Hindlimb muscle (tissue), 1 donor: ENCODE measurements around the gene SCD5. TPM values are rescaled to one million over a fixed set of nuclear protein-coding genes. Genes with fewer than 3 reads are reported as not detected.

Experiments used
- DNase-seq: peaks from one replicate; pipeline ENCODE4 v3.0.0-alpha.2; 2013
- polyA plus RNA-seq: library from polyadenylated mRNA; unstranded; fragments of 120-200 nt; gene quantifications from one replicate; pipeline ENCODE4 v1.2.1, GENCODE V29; 2013; ENCODE audit not compliant: insufficient read length

The SCD5 gene
- polyA plus RNA-seq, 1 donor = 9.9 TPM

DNA sequence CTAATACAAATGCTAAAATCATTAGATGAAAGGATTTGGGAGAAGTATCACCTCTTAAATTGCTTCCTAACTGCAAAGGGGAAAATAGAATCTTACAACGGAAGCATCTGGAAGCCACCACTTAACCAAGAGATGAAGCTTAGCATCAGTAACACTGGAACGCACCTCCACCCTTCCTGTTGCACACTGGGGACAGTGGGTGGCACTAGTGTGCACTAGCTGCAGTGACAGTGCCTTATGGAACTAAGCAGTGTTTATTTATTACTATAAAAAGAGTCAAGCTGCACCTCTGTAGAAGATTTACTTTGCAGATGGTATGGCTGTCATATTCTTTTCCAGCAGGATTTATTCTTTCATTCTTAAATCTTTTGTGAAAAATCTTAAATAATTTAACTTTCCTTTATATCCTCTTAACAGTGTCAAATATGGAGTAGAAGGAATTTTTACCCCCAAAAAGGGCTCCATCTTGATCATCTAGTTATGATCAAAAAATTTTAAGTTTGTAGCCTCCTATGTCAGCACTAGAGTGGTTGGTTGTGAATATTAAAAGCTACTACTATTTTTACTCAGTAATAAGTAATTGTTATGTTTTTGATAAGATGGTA, 76.7 kb downstream of the SCD5 start:
- no peak for DNase-seq

DNA sequence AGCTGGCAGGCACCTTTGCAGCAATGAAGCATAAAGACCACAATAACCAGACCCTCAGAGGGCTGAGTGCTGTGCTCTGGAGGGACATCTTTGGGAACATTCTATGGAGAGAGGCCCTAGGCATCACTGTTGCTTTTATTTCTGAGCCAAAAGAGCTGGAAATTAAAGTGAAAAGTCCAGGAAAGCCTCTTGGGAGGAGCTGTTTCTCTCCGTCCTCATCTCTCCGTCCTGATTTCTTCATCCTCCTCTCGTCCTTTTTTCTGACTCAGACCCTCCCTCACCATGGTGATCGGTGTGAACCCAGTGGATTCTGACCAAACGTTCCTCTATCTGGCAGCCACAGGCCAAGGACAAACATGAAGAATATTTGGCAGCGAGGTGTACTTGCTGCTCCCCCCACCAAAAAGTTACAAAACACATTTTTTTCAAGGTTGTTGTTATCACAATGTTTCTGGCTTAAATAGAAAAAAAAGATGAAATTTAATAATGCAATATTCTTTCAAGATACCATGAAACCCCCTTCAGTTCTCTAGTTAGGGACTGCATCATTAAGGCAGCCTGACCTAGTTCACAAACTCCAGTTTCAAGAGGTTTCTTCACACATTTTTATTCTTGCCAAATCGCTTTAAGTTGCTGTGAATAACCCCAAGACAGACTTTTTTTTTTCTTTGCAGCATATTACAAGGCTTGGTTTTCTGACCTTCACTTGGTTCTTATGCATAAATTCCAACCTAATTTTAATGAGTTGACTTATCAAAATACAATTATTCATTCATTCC, 80.2 kb downstream of the SCD5 start:
- no peak for DNase-seq

DNA sequence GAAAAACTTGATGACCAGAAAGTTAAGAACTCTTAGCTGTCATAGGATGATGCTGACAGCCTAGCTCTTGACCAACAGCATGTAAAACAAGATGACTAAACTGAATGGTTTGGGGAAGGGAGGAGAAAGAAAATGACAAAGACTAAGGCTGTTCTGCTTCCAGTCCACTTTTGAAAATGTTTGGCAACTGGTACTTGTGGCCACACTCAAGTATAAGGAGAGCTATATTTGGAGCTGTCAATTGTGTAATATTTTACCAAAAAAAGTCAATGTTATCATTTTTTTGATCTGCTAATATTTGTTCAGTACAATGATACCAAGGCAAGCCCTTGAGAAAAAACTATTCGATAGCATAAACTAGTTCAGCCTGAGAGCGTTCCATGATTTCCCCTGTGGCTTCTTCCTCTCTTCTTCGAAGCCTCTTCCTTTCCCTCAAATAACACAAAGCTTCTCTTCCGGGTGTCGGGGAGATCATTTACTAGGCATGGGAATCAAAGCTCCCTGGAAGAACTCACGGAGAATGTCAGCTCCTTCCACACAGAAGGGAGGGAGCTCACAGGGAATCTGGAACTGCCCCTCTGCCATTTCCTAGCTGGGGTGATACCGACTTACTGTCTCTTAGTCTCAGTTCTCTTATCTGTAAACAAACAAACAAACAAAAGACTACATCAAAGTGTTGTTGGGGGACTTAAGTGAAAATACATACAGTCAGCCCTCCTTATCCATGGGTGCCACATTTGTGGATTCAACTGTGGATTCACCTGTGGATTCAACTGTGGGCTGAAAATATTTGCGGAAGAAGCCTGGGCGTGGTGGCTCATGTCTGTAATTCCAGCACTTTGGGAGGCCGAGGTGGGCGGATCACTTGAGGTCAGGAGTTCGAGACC, 82.6 kb downstream of the SCD5 start:
- no peak for DNase-seq

DNA sequence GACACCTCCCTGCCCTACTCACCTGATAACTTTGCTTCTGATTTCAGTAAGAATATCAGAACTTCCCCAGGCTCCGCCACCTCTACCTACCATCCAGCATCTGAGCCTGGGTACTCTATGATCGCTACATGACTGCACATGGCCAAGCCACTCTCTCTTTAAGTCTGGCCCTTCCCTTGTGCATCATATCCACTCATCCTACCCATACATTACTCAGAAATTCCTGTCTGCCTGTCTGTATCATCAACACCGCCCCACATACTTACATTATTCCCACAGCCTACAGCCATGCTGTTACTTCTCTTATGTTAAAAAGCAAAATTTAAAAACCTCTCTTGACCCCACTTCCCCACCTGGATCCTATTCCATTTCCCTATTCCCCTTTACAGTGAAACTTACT, 84.7 kb downstream of the SCD5 start:
- no peak for DNase-seq

DNA sequence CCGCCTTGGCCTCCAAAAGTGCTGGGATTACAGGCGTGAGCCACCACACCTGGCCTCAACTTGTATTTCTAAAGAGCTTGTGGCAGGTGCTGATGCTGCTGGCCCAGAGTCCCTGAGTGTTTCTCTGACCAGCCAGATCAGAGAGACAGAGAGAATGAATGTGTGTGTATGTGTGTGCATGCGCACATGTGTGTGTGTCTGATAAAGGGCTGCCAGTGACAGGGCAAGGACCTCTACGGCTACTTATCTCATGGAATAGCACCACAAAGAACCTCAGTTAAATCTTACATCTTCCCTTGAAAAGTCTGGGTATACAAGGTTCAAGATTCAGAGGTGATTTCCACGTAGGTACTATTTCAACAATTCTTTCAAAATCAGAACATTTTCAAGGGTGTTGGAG, 86.0 kb downstream of the SCD5 start:
- DNase-seq = no peak

DNA sequence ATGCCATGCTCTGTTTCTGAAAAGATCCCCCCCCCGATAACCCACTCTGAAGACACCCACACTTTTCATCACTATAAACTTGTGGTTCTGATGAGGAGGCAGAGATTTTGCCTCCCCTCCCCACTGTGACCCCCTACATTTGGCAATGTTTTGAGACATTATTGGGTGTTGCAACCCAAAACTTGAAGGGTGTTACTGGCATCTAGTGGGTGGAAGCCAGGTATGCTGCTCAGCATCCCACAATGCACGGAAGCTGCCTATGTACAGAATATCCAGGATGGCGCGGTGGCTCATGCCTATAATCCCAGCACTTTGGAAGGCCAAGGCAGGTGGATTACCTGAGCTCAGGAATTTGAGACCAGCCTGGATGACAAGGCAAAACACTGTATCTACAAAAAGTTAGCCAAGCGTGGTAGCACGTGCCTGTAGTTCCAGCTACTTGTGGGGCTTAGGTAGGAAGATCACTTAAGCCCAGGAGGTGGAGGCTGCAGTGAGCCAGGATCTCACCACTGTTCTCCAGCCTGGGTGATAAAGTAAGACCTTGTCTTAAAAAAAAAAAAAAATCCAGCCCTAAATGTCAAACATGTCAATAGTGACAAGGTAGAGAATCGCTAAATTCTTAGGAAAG, 87.3 kb downstream of the SCD5 start:
- DNase-seq = no peak

DNA sequence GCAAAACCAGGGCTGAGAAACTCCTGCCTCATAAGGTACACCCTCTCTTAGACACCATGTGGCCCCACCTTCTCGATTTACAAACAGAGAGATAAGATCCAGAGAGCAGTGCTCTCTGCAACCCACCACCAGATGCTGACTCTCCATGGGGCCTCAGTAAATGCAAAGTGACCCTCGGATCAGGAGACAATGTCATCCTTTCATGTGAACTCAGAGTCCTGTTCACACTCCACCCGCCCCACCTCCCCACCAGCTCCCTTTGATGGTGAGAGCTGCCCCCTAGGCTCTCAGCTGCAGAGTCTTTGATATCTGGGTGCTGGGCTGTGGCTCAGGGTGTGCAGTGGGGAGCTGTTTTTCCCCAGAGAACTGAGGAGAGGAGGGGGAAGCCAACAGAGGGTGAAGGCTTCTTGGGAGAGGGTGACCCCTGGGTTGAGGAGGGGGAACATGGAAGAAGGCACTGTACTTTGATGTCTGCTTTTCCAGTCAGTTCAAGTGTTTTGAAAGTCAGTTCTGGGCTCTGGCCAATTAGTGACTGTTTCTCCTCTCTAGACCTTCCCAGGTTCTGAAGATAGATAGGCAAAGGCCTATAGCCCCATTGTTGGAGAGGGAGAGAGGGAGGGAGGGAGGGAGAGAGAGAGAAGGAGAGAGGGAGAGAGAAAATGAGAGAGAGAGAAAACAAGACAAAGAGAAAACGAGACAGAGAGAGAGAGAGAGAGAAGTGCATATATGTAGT, 88.2 kb downstream of the SCD5 start:
- DNase-seq = no peak

DNA sequence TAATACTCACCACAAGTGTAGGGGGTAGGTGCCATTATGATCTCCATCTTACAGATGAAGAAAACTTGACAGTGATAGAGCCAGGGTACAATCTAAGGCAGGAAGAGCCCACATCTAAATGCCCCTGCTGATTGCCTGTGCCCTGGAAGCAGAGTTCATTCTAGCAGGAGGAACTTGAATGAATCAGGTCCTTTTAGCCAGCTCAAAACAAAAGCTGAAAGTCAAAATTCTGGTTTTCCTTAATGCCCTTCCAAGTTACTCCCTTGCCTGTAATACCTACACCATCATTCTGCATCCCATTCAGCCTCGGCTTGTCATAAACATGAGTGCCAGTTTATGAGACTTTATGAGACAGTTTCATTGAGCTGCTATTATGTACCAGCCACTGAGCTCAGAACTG, 89.6 kb downstream of the SCD5 start:
- DNase-seq = no peak

DNA sequence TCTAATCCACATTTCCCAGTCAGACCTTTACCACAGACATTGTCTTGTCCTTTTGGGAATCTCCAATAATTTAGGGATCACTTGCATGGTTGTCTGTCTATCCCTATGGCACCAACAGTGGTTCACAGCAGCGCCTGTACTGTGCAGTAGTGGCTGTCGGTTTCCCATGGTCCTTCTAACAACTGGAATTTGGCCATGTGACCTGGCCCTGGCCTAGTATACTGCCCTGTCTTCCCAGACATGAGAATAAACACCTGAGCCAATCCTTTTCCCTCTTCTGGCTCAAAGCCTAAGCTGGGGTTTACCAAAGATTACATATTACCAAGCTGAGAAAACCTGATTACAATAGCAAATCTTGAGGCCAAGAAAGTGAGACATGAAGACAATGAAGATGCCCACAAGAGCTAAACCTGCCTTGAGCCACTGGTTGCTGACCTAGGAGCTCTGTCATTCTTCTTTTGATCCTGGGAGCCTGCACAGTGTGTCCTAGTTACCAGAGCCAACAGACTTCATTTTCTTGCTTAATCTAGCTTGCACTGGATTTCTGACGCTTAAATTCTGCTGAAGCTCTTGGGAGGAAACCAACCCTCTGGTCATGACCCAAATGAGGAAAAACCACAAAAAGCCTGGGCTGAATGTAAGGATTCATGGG, 92.1 kb downstream of the SCD5 start:
- DNase-seq = no peak

DNA sequence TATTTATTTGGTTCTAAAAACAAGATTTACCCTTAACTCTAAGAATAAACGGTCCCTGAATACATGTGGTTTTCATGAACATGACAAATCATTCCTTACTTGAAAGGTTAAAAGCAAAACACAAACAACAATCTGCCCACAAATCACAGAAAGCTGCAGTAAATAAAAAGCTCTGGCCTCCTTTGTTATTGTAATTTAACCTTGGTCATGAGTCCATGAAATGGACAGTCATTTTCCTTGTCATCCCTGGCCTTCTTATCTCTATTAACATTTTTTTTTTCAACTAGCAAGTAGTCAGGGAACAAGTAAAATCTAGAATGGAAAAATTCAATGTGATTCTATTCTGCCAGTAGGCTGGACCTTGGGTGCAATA, 92.7 kb downstream of the SCD5 start:
- no peak for DNase-seq

DNA sequence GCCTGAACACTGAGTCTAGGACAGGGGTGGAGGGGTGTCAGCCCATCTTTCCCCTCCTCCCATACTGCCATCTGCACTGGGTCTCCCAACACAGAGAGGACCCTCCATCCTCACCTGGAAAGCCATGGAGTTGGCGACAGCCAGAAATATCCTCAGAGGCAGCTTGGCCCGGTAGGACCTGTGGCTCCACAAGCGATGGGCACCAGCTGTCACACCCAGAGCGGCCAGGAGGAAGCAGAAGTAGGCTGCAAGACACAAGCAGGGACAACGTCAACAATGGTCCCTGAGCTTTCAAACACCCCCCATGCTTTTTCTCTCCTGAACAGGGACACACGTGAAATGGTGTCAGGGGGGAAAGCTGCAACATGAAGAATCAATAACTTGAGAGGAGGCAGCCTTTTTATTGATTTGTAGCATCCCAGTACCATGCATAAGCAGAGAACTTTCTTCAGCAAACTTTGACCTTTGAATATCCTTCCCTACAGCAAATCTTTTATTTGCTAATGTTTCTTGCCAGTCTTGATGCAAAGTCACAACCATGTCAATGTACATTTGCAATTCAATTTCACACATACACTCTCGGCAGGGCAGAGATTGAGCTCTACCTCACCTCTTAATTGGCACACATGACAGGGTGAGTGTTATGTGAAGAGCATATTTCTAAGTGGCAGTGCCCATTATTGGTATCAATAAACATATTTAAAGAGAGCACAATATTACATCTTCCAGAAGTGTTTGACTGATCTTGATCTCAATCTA, 93.2 kb downstream of the SCD5 start:
- no peak for DNase-seq

DNA sequence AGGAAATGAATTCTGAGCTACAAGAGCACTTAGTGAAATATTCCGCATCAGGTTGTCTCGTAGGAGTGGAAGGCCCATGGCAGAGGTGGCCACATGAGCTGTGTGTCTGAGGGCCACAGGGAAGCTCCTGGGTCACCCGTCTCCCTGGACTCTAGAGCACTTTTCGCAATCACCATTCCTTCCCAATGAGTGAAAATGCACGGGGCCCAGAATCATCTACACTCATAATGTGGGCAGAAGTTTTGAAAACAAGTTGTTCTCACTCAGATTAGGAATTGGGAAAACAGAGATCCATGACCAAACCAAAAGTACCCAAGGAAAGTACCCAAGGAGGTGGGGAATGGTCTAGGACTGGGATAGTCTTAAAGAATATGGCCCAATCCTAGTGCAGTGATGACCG, 94.4 kb downstream of the SCD5 start:
- DNase-seq = no peak

DNA sequence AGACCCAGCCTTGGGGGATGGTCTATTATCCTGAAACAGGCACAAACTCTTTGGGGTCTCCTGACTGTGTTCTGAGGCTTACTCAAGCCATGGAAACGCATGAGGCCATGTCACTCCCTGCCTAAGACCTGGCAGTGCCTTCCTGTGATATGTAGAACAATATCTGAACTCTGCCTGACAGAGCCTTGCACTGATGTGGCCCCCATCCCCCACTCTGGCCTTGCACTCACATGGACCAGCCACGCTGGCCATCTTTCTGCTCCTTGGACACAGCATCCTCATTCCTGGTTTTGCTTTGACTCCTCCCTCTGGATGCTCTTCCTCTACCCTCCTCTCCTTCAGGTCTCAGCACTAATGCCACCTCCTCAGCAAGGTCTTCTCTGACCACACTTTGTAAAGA, 100.2 kb downstream of the SCD5 start:
- no peak for DNase-seq

DNA sequence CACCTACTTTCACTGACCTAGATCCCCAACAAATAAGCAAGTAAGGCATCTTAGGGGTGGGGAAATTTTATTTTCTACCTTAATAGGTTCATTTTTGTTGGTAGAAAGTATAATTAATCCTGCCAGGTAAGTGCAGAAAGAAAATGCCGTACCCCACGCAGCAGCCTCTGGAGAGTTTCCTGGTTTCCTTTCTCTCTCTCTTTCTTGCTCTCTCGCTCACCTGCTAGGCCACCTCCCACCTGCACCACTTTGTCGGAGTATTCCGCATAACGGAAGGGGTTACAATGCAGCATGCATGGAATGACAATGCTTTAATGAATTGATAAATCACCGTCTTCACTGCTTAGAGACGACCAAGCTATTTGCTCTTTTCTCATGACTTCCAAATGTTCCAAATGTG, 101.0 kb downstream of the SCD5 start:
- no peak for DNase-seq

DNA sequence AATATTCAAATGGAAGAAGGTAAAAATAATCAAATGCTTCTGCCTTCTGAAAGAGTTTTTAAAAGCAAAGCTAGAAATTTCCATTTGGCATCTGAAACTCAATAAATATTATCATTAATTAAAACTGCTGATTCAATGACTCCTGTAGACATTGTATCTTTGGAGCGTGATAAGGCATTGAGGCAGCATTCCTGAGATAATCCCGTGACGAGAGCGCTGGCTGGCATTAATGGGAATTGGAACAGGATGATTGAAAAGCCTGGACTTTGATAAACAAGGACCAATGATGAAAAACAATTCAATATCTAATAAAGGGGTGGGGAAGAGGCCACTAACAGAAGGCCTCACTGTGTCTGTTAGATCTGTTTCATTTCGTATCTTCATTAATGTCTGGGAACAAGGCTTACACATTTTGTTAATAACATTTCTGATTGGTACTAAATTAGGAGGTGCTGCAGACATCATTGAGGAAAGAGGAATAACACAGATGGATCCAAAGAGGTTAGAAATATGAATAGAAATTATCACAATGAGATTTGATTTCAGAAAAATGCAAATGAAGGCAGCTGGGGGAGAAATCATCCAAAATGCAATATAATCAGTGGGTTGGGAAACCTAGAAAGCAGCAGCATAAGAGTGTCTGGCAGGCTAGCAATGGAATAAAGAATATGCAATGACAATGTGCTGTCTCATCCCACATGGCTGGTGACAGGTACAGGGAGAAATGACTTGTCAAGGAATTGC, 102.3 kb downstream of the SCD5 start:
- DNase-seq = no peak

DNA sequence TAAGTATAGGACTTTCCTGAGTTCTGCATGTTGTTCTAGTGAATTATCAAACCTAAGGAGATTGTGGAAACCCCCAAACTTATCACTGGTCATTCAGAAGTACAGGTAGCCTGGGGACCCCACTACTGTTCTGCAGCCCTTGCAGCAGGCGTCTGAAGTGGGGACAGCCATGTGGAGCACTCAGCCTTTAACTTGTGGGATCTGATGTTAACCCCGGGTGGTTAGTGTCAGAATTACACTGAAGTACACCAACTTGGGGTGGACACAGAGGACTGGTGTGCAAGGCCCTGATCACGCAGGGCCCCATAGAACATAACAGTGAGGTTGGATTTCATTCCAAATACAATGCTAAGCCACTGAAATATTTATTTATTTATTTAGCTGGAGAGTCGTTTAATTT, 103.7 kb downstream of the SCD5 start:
- DNase-seq = no peak

DNA sequence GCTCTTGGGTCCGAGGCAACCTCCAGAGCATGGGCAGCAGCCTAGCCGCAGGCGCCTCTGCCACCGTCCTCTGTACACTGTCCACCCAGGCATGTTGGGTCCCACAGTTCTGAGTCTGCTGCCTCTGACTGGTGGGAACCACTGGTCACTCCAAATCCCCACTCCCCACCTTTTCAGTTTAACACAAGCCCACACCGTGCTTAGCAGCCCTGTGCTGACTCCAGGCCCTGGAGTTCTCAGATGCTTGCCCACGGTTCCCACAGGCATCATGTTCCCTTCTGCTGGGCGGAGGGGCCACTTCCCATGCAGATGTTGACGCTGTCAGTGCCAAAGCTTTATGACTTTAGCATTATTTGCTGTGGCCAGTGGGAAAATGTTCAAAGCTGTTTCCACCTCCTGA, 104.5 kb downstream of the SCD5 start:
- no peak for DNase-seq

DNA sequence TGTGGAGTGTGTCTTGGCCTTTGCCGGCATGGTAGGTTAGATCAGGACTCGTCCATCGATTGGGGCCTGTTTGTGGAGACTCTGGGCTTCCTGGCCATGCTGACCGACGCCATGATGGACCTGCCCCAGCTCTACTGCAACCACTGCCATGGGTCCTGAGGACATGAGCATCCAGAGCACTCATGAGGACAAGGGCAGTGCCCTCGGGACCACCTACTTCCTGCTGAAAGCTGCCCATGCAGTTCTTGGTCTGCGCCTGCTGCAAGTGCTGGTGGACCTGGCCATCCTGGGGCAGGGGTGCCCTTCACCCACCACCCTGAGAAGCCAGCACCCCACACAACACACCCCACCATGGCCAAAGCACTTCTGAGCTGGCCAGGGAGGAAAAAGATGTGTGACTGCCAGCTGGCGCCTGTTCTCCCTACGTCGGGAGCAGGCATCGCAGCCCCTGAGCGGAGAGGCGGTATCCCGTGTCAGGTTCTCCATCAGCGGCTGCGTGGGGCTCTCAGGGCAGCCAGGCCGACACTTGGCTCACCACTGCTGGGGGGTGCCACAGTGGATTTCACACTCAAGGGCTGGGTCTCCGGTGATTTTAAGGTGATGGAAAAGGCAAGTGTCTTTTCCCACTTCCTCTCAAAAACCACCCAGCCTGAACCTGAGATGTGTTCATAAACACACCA, 106.4 kb downstream of the SCD5 start:
- no peak for DNase-seq

DNA sequence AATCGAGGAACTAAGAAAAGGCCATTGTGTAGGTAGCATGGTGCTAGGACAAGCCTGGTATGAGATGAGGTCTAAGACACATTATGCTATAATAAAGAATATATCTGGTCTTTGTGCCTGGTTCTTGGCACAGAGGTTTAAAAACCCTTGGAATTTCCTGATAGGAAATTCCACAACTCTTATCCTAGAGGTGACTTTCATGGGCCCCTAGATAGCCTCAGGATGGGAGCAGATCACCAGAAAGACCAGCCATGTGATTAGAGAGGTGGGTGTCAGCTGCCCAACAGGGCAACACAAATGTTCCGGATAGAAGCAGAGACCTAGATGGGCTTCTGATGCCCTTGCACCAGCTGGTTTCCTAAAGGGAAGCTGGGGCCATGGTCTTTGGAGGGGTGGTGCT, 107.2 kb downstream of the SCD5 start:
- no peak for DNase-seq
